HepG2 (cell line): ENCODE results near the gene HTR3B. TPM values are rescaled to one million over a fixed set of nuclear protein-coding genes. Genes with fewer than 3 reads are reported as not detected.

ENCODE experiments used
- CBX5 ChIP-seq: sonication (generic); formaldehyde crosslinking; IDR thresholded peaks from 2 replicates; pipeline ENCODE4 v1.4.0; 2020; ENCODE audit warnings: missing genetic modification reagents, borderline replicate concordance
- ESRRA ChIP-seq: sonication (generic); formaldehyde crosslinking; IDR thresholded peaks from 2 replicates; pipeline ENCODE4 v1.5.1; 2020; ENCODE audit warnings: mild to moderate bottlenecking, low read depth, missing genetic modification reagents
- FOXK2 ChIP-seq: fragments of 450-650 bp; IDR thresholded peaks from 2 replicates; pipeline ENCODE4 v1.6.1; 2016
- HNRNPK ChIP-seq: fragments of 200-400 bp; formaldehyde crosslinking; IDR thresholded peaks from 2 replicates; pipeline ENCODE4 v1.6.1; 2018; ENCODE audit warnings: low read length, low read depth, moderate library complexity, mild to moderate bottlenecking; ENCODE audit not compliant: poor library complexity, severe bottlenecking
- KLF12 ChIP-seq: sonication (generic); formaldehyde crosslinking; IDR thresholded peaks from 2 replicates; pipeline ENCODE4 v1.4.0; 2020; ENCODE audit warnings: missing genetic modification reagents, borderline replicate concordance
- MED8 ChIP-seq: sonication (generic); formaldehyde crosslinking; IDR thresholded peaks from 2 replicates; pipeline ENCODE4 v1.8.1; 2023; ENCODE audit warnings: mild to moderate bottlenecking, missing genetic modification reagents; ENCODE audit not compliant: insufficient replicate concordance
- NONO ChIP-seq, 2 experiments: fragments of 450-650 bp in 1 of 2; sonication (generic) in 1 of 2; formaldehyde crosslinking in 1 of 2; IDR thresholded peaks in 1 of 2; conservative IDR thresholded peaks in 1 of 2; 2 replicates each; pipeline versions ENCODE4 v1.6.1 to v1.8.0; 2017 to 2022; ENCODE audit warnings: mild to moderate bottlenecking in 1 of 2, missing genetic modification reagents in 1 of 2, moderate library complexity in 1 of 2
- POLR2AphosphoS5 ChIP-seq: IDR thresholded peaks from 2 replicates; pipeline ENCODE4 v1.6.1; 2012; ENCODE audit warnings: low read depth, low read length
- RAD21 ChIP-seq: fragments of 450-650 bp; formaldehyde crosslinking; IDR thresholded peaks from 2 replicates; pipeline ENCODE4 v1.5.0; 2020; ENCODE audit warnings: mild to moderate bottlenecking
- RARA ChIP-seq: IDR thresholded peaks from 2 replicates; pipeline ENCODE4 v1.6.1; 2016; ENCODE audit warnings: missing genetic modification reagents, missing compliant biosample characterization
- RBM39 ChIP-seq: fragments of 200-400 bp; formaldehyde crosslinking; IDR thresholded peaks from one replicate; pipeline ENCODE4 v1.6.1; 2018; ENCODE audit warnings: antibody characterized with exemption, mild to moderate bottlenecking, low read depth, low read length; ENCODE audit not compliant: poor library complexity, severe bottlenecking
- ZBTB20 ChIP-seq: sonication (generic); formaldehyde crosslinking; IDR thresholded peaks from 2 replicates; pipeline ENCODE4 v1.8.1; 2023; ENCODE audit warnings: missing genetic modification reagents, low read depth, mild to moderate bottlenecking, borderline replicate concordance
- ZNF335 ChIP-seq: sonication (generic); formaldehyde crosslinking; IDR thresholded peaks from 2 replicates; pipeline ENCODE4 v1.4.0; 2020; ENCODE audit warnings: missing genetic modification reagents
- ZNF441 ChIP-seq: sonication (generic); formaldehyde crosslinking; IDR thresholded peaks from 2 replicates; pipeline ENCODE4 v1.7.0; 2021; ENCODE audit warnings: missing genetic modification reagents, borderline replicate concordance
- ZNF460 ChIP-seq: sonication (generic); formaldehyde crosslinking; IDR thresholded peaks from 2 replicates; pipeline ENCODE4 v1.5.1; 2020; ENCODE audit warnings: missing genetic modification reagents, mild to moderate bottlenecking, borderline replicate concordance
- ZNF768 ChIP-seq: sonication (generic); formaldehyde crosslinking; IDR thresholded peaks from 2 replicates; pipeline ENCODE4 v1.4.0; 2020; ENCODE audit warnings: missing genetic modification reagents
- ZNF792 ChIP-seq: IDR thresholded peaks from 2 replicates; pipeline ENCODE4 v1.6.1; 2016
- ZSCAN9 ChIP-seq: IDR thresholded peaks from 2 replicates; pipeline ENCODE4 v1.6.1; 2016; ENCODE audit warnings: borderline replicate concordance
- polyA plus RNA-seq, 8 experiments: library from polyadenylated mRNA; depleted of rRNA in 3 of 8; stranded (reverse) in 7 of 8; unstranded in 1 of 8; fragments of >200 nt; fragmentation: Illumina TruSeq in 4 of 8; extraction: Trizol in 4 of 8; gene quantifications; 2 replicates each; pipeline versions ENCODE4 v1.2.1 to v1.2.3, GENCODE V29; 2011 to 2016; ENCODE audit warnings: low read depth in 4 of 8, missing spikeins in 1 of 8, mixed read lengths in 1 of 8; ENCODE audit not compliant: insufficient read depth in 1 of 8
- total RNA-seq, 5 experiments: library from RNA; depleted of rRNA; stranded (reverse); fragments of >200 nt; fragmentation: Illumina TruSeq; extraction: Trizol; gene quantifications; 2 replicates each; pipeline ENCODE4 v1.2.3, GENCODE V29; 2016; ENCODE audit warnings: low read depth in 1 of 5
- TF ChIP-seq, protein P1 (sequence below): sonication (generic); formaldehyde crosslinking; IDR thresholded peaks from 2 replicates; pipeline ENCODE4 v1.4.0; 2020; ENCODE audit warnings: mild to moderate bottlenecking, missing genetic modification reagents
- TF ChIP-seq, protein P2 (sequence below): sonication (generic); formaldehyde crosslinking; IDR thresholded peaks from 2 replicates; pipeline ENCODE4 v1.8.1; 2023; ENCODE audit warnings: mild to moderate bottlenecking, missing genetic modification reagents, borderline replicate concordance
- TF ChIP-seq, protein P3 (sequence below): IDR thresholded peaks from 2 replicates; pipeline ENCODE4 v1.6.1; 2016; ENCODE audit warnings: missing genetic modification reagents, missing compliant biosample characterization
- TF ChIP-seq, protein P4 (sequence below): sonication (generic); formaldehyde crosslinking; IDR thresholded peaks from 2 replicates; pipeline ENCODE4 v1.4.0; 2020; ENCODE audit warnings: mild to moderate bottlenecking, missing genetic modification reagents

HTR3B gene
- total and polyA plus RNA-seq, 2 of the 13 experiments (the other 11 are each of a cell fraction or from before 2014, with no cell fraction given), result 0.09 to 1.7 TPM

DNA sequence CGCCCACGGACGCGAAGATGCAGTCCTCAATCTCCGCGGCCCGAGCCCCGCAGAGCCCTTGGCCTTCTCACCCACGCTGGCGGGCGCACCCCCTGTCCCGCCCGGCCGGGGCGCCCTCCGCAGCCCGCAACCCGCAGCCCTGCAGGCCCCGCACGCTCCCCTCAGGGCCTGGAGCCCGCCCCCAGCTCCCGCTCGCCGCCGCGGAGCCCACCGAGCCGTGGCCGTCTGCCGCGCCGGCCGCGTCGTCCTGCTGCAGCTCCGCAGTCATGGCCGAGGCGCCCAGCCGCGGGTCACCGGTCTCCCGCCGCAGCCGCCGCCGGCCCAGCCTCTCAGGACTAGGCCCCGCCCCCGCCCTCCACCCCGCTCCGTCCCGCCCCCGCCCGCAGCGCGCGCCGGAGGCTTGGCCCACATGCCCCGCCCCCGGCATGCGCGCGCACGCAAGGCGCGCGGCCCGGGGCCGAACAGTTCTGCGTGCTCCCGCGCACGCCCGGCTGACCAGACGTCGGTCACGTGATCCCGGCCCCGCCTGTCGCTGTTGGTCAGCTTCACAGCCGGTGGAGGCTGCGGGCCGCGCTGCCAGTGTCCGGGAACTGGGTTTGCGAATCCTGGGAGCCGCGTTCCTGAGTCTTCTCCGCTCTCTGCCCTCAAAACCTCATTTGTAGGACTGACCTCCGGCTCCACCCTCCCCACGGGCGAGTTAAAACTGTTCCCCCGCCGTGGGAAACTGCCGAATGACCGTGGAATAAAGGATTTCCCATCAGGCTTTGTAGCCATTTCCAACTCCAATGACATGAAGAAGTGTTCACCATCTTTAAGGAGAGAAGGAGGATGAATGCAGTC is 29.1 kb upstream of the HTR3B start, which contains the start of gene USP28 (continued):
- TF ChIP-seq, protein P1, sequence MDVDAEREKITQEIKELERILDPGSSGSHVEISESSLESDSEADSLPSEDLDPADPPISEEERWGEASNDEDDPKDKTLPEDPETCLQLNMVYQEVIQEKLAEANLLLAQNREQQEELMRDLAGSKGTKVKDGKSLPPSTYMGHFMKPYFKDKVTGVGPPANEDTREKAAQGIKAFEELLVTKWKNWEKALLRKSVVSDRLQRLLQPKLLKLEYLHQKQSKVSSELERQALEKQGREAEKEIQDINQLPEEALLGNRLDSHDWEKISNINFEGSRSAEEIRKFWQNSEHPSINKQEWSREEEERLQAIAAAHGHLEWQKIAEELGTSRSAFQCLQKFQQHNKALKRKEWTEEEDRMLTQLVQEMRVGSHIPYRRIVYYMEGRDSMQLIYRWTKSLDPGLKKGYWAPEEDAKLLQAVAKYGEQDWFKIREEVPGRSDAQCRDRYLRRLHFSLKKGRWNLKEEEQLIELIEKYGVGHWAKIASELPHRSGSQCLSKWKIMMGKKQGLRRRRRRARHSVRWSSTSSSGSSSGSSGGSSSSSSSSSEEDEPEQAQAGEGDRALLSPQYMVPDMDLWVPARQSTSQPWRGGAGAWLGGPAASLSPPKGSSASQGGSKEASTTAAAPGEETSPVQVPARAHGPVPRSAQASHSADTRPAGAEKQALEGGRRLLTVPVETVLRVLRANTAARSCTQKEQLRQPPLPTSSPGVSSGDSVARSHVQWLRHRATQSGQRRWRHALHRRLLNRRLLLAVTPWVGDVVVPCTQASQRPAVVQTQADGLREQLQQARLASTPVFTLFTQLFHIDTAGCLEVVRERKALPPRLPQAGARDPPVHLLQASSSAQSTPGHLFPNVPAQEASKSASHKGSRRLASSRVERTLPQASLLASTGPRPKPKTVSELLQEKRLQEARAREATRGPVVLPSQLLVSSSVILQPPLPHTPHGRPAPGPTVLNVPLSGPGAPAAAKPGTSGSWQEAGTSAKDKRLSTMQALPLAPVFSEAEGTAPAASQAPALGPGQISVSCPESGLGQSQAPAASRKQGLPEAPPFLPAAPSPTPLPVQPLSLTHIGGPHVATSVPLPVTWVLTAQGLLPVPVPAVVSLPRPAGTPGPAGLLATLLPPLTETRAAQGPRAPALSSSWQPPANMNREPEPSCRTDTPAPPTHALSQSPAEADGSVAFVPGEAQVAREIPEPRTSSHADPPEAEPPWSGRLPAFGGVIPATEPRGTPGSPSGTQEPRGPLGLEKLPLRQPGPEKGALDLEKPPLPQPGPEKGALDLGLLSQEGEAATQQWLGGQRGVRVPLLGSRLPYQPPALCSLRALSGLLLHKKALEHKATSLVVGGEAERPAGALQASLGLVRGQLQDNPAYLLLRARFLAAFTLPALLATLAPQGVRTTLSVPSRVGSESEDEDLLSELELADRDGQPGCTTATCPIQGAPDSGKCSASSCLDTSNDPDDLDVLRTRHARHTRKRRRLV (CRISPR knock-in tag), result peak; percentile 72; the same call in 1 of the 2 replicates
- TF ChIP-seq RARA (0 out of 2 replicates have a peak, but pooled peaks have one; percentile 18), KLF12 (CRISPR knock-in tag) (0 out of 2 replicates have a peak, but pooled peaks have one; percentile 5), ZNF335 (CRISPR knock-in tag) (no peak), ESRRA (CRISPR knock-in tag) (peak; percentile 61; the same call in 1 of the 2 replicates), ZSCAN9 (CRISPR knock-in tag) (0 out of 2 replicates have a peak, but pooled peaks have one; percentile 54), HNRNPK (no peak), ZNF792 (peak; percentile 51; the same call in 1 of the 2 replicates), ZNF441 (CRISPR knock-in tag) (peak; percentile 20; the same call in 1 of the 2 replicates), POLR2AphosphoS5 (peak; percentile 95), ZBTB20 (CRISPR knock-in tag) (peak; percentile 31; the same call in 1 of the 2 replicates), FOXK2 (0 out of 2 replicates have a peak, but pooled peaks have one; percentile 9), ZNF460 (no peak), MED8 (CRISPR knock-in tag) (peak; percentile 44), NONO (IDR thresholded peaks at IDR 0.05) (no peak), NONO (CRISPR knock-in tag; conservative IDR thresholded peaks at IDR 0.05) (peak; percentile 48; the same call in 1 of the 2 replicates), CBX5 (CRISPR knock-in tag) (peak; percentile 48; the same call in 1 of the 2 replicates), RBM39 (no peak), ZNF768 (peak; percentile 60; the same call in 1 of the 2 replicates), RAD21 (CRISPR knock-in tag) (peak; percentile 7; the same call in 1 of the 2 replicates)
- TF ChIP-seq, protein P2, sequence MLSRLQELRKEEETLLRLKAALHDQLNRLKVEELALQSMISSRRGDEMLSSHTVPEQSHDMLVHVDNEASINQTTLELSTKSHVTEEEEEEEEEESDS, result no peak
- TF ChIP-seq, protein P3, sequence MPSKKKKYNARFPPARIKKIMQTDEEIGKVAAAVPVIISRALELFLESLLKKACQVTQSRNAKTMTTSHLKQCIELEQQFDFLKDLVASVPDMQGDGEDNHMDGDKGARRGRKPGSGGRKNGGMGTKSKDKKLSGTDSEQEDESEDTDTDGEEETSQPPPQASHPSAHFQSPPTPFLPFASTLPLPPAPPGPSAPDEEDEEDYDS (CRISPR knock-in tag), result peak; percentile 80; the same call in 1 of the 2 replicates
- TF ChIP-seq, protein P4, sequence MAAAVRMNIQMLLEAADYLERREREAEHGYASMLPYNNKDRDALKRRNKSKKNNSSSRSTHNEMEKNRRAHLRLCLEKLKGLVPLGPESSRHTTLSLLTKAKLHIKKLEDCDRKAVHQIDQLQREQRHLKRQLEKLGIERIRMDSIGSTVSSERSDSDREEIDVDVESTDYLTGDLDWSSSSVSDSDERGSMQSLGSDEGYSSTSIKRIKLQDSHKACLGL, result peak; percentile 75
